Cardiac muscle cell (in vitro differentiated cells and primary cell): ENCODE data around the gene PHKA1. TPM values are rescaled to one million over a fixed set of nuclear protein-coding genes. Genes with fewer than 3 reads are reported as not detected.
"Not testable (repeated sequence)": the region's sequence is repeated elsewhere in the genome, so short reads cannot be mapped to it uniquely, and the experiment has no call there.

Experiments used
- DNase-seq, 2 donors: peaks; one replicate each; pipeline versions ENCODE4 v3.0.0 to v3.0.0-alpha.2; 2010 to 2017; ENCODE audit warnings: low read depth in 1 of 2, low spot score in 1 of 2
- H3K27ac ChIP-seq: fragments of 200-600 bp; sonication (generic); 2 replicates; pipeline ENCODE4 v1.5.1; 2016
- H3K27me3 ChIP-seq: fragments of 200-600 bp; sonication (generic); 2 replicates; pipeline ENCODE4 v1.6.0; 2016; ENCODE audit warnings: control low read depth
- H3K36me3 ChIP-seq: fragments of 200-600 bp; sonication (generic); 2 replicates; pipeline ENCODE4 v1.5.1; 2016; ENCODE audit warnings: control low read depth
- H3K4me1 ChIP-seq: fragments of 200-600 bp; sonication (generic); 2 replicates; pipeline ENCODE4 v1.8.1; 2017; ENCODE audit warnings: low read depth, mild to moderate bottlenecking, mixed run types
- H3K4me3 ChIP-seq: fragments of 200-600 bp; sonication (generic); 2 replicates; pipeline ENCODE4 v1.5.1; 2016; ENCODE audit warnings: mild to moderate bottlenecking
- H3K9me3 ChIP-seq: fragments of 200-600 bp; sonication (generic); 2 replicates; pipeline ENCODE4 v1.5.1; 2017; ENCODE audit warnings: low read depth, mild to moderate bottlenecking, control low read depth
- polyA plus RNA-seq: library from polyadenylated mRNA; unstranded; fragments of >200 nt; fragmentation: Nextera tagmentation; extraction: Ambion mirVana; gene quantifications from 2 replicates; pipeline ENCODE4 v1.2.1, GENCODE V29; 2016
- total RNA-seq: library from RNA; depleted of rRNA; stranded (reverse); fragments of >200 nt; gene quantifications from 2 replicates; pipeline ENCODE4 v1.2.3, GENCODE V29; 2016
- TF ChIP-seq, protein P1 (sequence below): IDR thresholded peaks from 2 replicates; pipeline ENCODE4 v1.5.1; 2012; ENCODE audit warnings: low read depth, mild to moderate bottlenecking, low read length

PHKA1 gene
- total RNA-seq (5.2 and 10.9 TPM in 2 replicates), polyA plus RNA-seq (4.1 and 9.3 TPM in 2 replicates)

DNA sequence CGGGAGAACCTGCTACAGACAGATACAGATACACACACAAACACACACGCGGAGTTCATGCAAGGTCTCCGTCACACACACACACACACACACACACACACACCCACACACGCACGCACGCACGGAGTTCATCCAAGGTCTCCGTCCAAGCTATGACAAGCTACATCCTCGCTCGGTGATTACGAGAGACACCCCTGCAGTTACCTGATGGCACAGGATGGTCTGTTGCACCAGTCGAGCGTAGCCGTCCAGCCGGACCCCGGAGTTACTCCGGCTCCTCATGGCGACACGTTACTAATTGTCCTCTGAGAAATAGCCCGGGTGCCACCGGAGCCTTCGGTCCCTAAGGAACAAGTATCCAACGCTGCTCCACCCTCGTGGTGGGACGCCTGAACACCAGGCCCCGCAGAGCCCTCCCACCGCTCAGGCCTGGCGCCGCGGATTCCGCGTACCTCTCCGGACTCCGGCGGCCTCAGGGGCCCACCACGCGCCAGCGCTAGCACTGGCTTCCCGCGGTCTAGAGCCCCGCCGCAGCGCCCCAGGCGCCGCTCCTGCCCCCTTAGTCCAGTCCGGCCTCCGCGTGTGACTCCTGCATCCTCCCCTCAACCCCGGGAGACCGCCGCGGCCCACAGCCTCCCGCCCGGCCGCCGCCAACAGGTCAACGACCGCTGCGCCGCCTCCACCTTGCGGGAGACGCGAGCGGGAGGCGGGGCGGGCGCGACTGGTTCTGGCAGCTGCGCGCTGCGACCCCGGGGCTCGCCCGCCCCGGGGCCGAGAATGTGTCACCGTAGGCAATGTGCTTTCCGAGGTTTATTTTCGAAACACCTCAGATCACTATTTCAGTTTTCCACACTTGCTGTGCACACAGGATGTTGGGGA, at the start of gene PHKA1:
PHKA1 (minus strand) TSS at position 708 of the 879 bp plus-strand sequence; CDS start at position 282, 426 bp downstream.
- H3K27ac ChIP-seq, result peak within 1 kb of the TSS; percentile 33
- H3K4me1 ChIP-seq, H3K36me3 ChIP-seq: not testable (repeated sequence)

DNA sequence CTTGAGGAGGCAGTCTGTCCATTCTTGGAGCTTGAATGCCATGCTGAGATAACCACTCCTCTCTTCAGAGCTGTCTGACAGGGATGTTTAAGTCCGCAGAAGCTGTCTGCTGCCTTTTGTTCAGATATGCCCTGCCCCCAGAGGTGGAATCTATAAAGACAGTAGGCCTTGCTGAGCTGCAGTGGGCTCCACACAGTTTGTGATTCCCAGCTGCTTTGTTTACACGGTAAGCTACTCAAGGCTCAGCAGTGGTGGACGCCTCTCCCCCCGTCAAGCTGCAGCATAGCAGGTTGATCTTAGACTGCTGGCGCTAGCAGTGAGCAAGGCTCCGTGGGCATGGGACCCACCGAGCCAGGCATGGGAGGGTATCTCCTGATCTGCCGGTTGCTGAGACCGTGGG, 46.3 kb upstream of the PHKA1 start:
- H3K9me3 ChIP-seq, result not testable (repeated sequence)

More for the DNA sequence above, at the start of gene PHKA1:
- peak within 1 kb of the TSS; percentile 33 for H3K4me3 ChIP-seq
- DNase-seq, result peak; percentile 59 to 63
- H3K27me3 ChIP-seq, H3K9me3 ChIP-seq: not testable (repeated sequence)

DNA sequence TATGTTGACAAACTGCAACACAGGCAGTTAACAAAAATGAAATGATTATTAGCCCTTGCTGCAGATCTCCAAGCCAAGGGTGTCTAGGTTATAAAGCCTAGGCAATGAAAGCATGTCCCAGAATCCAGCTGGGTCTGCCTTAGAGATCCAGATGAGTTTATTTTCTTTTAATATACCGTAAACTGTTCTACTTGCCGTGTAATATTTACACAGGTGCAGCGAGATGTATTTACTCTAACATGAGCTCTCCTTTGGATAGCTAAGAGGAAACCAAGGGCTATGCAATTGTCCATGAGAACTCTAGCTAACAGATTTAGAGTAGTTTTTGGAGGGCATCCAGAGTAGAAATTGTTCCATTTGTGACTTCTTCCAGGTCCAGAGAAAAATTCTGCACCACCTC, 34.4 kb upstream of the PHKA1 start:
- H3K27me3 ChIP-seq, H3K4me3 ChIP-seq, H3K36me3 ChIP-seq, H3K9me3 ChIP-seq, H3K27ac ChIP-seq, DNase-seq, H3K4me1 ChIP-seq: not testable (repeated sequence)

More for the DNA sequence above, 46.3 kb upstream of the PHKA1 start:
- H3K36me3 ChIP-seq, DNase-seq, H3K4me3 ChIP-seq, H3K27me3 ChIP-seq, H3K27ac ChIP-seq, H3K4me1 ChIP-seq: not testable (repeated sequence)

DNA sequence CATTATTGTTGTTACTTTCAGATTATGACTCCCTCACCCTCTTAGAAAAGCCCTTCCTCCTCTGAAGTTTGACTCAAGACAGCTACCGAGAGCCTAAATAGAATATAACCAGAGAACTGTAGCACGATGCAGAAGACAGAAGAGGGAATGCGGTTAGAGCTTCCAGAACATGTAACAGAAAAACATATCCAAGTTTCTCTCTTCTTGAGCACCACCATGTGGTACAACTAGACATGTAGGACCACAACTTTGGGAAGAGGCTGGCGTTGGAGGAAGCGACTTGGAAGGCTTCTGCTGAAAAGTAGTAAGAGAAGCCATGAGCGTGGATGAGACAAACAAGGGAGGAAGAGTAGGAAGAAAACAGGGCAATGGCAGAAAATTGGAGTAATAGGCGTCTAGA, 31.4 kb upstream of the PHKA1 start:
- DNase-seq, H3K27me3 ChIP-seq, H3K4me3 ChIP-seq, H3K4me1 ChIP-seq, H3K9me3 ChIP-seq, H3K27ac ChIP-seq, H3K36me3 ChIP-seq: not testable (repeated sequence)

DNA sequence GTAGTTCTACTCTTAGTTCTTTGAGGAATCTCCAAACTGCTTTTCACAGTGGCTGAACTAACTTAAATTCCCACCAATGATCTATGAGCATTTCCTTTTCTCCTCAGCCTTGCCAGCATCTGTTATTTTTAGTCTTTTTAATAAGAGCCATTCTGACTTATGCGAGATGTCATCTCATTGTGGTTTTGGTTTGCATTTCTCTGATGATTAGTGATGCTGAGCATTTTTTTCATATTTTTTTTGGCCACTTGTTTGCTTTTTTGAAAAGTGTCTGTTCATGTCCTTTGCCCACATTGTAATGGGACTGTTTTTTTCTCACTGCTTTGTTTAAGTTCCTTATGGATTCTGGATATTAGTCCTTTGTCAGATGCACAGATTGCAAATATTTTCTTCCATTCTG, 21.5 kb upstream of the PHKA1 start:
- H3K9me3 ChIP-seq, result no peaks in the 10 kb centered on the region
- H3K4me1 ChIP-seq, result no peaks in the 10 kb centered on the region
- no peak overlapping the region for H3K27ac ChIP-seq
- H3K36me3 ChIP-seq, result no peaks in the 10 kb centered on the region
- DNase-seq, result peak in 1 of 2 donors; percentile 9
- TF ChIP-seq, protein P1, sequence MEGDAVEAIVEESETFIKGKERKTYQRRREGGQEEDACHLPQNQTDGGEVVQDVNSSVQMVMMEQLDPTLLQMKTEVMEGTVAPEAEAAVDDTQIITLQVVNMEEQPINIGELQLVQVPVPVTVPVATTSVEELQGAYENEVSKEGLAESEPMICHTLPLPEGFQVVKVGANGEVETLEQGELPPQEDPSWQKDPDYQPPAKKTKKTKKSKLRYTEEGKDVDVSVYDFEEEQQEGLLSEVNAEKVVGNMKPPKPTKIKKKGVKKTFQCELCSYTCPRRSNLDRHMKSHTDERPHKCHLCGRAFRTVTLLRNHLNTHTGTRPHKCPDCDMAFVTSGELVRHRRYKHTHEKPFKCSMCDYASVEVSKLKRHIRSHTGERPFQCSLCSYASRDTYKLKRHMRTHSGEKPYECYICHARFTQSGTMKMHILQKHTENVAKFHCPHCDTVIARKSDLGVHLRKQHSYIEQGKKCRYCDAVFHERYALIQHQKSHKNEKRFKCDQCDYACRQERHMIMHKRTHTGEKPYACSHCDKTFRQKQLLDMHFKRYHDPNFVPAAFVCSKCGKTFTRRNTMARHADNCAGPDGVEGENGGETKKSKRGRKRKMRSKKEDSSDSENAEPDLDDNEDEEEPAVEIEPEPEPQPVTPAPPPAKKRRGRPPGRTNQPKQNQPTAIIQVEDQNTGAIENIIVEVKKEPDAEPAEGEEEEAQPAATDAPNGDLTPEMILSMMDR, result no peak
- H3K4me3 ChIP-seq, result no peak overlapping the region
- no peaks in the 10 kb centered on the region for H3K27me3 ChIP-seq

DNA sequence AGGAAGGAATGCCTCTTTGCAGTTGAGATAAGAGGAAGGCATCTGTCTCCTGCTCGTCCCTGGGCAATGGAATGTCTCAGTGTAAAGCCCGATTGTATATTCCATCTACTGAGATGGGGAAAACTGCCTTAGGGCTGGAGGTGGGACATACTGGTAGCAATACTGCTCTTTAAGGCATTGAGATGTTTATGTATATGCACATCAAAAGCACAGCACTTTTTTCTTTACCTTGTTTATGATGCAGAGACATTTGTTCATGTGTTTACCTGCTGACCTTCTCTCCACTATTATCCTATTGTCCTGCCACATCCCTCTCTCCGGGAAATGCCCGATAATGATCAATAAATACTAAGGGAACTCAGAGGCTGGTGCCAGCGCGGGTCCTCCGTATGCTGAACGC, 19.5 kb upstream of the PHKA1 start:
- not testable (repeated sequence) for H3K36me3 ChIP-seq, H3K27me3 ChIP-seq, H3K4me3 ChIP-seq, H3K4me1 ChIP-seq, DNase-seq, H3K27ac ChIP-seq, H3K9me3 ChIP-seq

DNA sequence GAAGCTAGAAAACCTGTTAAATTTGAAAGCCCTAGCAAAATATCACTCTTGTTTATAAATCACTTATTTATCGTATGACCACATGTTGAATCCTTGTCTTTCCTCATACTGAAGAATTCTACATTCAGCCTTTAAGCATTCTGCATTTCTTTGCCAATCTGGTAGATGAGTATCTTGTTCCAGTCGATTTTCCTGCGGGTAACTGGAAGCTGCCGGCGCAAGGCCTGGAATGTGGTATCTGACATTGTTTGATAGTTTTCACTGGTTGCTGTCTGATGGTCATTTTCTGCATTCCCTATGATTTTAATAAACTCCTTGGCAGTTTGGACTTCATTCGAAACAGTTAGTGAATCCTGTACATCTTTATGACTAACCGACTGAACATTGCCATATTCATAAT, 13.7 kb upstream of the PHKA1 start:
- Histone ChIP-seq H3K36me3 (no peaks in the 10 kb centered on the region), H3K4me3 (no peak overlapping the region), H3K4me1 (no peaks in the 10 kb centered on the region), H3K27me3 (no peaks in the 10 kb centered on the region), H3K27ac (no peak overlapping the region), H3K9me3 (no peaks in the 10 kb centered on the region)
- no peak for DNase-seq
- TF ChIP-seq, protein P1, result no peak

DNA sequence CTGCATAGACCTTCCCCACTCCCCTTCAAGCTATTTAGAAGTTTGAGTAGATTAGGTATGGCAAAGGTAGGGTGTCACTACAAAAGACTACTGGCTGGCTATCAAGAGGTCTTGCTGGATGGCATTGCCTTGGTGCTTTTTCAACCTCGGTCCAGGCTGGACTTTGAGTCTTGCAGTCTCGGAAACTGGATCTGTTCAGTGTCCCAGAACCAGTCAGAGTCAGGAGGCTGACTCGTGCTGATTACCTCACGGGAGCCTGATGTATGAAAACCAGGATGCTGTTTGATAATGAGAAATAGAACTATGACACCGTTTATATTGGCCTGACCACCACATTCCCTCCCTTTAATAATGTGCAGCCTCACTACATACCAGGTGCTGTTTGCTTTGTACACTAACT, 2.7 kb upstream of the PHKA1 start:
- DNase-seq, result no peak
- Histone ChIP-seq H3K36me3 (no peaks in the 10 kb centered on the region), H3K4me1 (no peaks in the 10 kb centered on the region), H3K27ac (no peak overlapping the region), H3K9me3 (no peaks in the 10 kb centered on the region), H3K4me3 (no peak overlapping the region), H3K27me3 (no peaks in the 10 kb centered on the region)
- TF ChIP-seq, protein P1, result no peak
